Coronary artery (tissue), 2 donors: ENCODE results near the gene PPFIBP2.
A peak's percentile ranks its signal among the peaks of the same experiment; 100 is the strongest.

Experiments
- DNase-seq: peaks from one replicate; pipeline ENCODE4 v3.0.0-alpha.2; 2017; ENCODE audit warnings: low spot score
- H3K27ac ChIP-seq, 2 donors: fragments of 200-600 bp; sonication (generic); one replicate each; pipeline ENCODE4 v1.5.1; 2016 to 2019
- H3K4me3 ChIP-seq: fragments of 200-600 bp; sonication (generic); 2 replicates; pipeline ENCODE4 v1.5.1; 2016; ENCODE audit warnings: mild to moderate bottlenecking, moderate library complexity
- TF ChIP-seq, protein P1 (sequence below): fragments of 200-600 bp; sonication (generic); IDR thresholded peaks from one replicate; pipeline ENCODE4 v1.5.1; 2019; ENCODE audit warnings: antibody characterized with exemption

The PPFIBP2 gene

DNA sequence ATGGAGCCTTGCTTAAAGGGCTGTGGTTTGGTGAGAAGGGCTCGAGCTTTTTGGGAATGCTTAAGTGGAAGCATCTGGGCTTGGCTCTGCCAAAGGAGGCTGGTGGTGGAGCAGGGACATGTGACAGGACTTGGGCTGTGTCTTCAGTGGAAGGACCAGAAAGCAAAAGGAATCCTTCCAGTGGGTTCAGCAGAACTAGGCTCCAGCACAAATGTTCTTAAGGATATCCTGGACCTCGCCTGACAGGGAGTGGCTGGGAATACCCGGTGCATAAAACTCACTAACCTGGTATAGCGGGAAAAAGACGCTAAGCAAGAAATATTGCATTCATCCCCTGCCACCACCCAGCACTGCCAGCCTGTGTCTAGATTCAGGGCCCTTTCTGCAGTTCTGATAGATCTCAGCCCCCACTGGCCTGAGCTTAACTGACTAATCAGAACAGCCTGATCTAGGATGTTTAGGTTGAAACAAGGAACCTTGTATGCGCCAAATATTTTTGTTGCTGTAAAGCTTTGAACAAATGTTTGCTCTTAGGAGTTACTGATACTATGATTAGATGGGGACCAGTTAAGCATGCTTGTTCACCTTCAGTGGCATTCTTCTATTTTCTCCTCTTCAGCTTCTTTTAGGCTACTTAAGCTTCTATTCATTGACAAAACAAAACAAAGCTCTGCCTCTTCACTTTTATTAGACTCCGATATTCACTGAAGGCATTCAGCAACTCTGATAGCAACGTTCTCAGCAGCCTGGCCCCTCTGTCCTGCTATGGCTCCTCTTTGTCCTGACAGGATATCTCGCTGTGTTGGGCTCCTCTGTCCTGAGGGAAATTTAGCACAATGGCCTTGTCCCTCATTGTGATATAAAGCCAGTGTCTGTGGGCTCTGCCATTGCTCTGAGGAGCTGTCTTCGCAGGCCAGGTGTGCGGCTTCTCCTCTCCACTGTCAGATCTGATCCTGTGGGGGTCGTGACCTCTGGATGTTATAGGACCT lies 25.0 kb downstream of the PPFIBP2 start:
- H3K4me3 ChIP-seq: no peak overlapping the region
- TF ChIP-seq, protein P1, sequence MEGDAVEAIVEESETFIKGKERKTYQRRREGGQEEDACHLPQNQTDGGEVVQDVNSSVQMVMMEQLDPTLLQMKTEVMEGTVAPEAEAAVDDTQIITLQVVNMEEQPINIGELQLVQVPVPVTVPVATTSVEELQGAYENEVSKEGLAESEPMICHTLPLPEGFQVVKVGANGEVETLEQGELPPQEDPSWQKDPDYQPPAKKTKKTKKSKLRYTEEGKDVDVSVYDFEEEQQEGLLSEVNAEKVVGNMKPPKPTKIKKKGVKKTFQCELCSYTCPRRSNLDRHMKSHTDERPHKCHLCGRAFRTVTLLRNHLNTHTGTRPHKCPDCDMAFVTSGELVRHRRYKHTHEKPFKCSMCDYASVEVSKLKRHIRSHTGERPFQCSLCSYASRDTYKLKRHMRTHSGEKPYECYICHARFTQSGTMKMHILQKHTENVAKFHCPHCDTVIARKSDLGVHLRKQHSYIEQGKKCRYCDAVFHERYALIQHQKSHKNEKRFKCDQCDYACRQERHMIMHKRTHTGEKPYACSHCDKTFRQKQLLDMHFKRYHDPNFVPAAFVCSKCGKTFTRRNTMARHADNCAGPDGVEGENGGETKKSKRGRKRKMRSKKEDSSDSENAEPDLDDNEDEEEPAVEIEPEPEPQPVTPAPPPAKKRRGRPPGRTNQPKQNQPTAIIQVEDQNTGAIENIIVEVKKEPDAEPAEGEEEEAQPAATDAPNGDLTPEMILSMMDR: no peak
- H3K27ac ChIP-seq: peak overlapping the region in 1 of 2 donors; percentile 44
- DNase-seq: no peak

DNA sequence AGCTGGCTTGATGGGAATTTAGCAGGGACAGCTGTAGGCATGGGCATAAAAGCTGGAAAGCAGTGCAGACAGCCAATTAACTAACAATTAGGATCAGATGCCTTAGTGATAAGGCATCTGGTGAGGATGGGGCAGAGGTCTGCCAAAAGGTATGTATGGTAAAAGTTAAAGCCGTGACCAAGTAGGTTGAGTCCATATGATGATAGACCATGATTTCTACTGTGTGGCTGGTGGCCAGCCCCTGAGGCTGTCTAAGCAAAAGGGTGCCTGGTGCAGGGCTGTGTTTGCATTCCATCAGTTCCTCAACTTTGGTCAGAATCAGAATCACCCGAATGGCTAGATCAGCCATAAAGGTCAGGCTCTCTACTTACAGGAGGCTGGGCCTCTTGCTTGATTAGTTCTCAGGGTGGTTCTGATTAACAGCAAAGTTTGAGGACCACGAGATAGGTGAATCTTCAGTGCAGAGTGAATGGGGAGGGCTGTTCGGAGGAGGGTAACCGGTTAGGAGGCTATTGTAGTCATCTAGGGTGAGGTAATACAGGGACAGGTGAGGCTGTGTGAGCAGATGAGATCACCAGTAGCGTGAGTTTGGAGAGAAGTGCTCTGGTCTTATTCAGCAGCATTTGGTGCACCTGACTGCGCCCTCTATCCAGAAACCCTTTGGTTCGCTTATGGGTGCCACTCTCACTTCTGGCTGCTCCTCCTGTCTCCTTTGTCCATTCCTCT lies 27.2 kb downstream of the PPFIBP2 start:
- DNase-seq: no peak
- Histone ChIP-seq H3K4me3 (no peak overlapping the region), H3K27ac (no peak overlapping the region)
- TF ChIP-seq, protein P1: no peak

DNA sequence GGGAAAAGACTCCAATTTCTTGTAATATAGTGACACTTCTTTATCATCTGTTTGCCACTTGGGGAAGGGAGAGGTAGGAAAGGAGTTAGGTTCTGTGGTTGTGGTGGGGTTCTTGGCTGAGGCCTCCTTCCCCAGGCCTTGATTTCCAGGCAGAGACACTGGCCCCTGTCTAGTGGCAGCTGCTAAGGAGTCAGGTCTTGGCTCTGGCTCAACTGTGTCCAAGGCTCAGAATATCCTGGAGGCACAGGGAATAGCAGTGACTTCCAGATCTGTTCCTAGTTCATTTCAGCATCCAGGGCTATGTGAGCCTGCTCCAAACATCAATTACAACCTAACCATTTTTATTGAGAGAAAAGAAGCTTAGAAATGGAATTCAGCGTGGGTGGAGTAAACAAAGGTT lies 29.5 kb downstream of the PPFIBP2 start:
- DNase-seq: no peak
- Histone ChIP-seq H3K27ac (no peak overlapping the region), H3K4me3 (no peak overlapping the region)
- TF ChIP-seq, protein P1: no peak

DNA sequence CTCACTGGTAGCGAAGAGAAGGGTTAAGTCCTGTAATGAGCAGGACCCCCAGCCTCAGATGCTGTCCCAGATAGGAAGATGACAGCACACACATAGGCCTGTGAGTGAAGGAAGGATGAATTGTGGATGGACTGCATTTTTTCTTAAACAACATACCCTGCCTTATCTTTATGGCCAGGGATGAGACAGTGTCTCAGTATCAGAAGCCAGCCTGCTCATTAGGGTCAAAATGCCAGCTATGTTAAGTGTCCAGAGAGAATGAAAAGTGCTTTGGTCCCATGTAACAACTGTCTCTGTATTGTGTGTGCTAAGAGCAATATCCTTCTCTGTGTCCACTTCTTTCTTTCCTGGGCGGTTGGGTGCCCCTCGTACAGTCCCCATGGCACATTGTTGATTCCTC lies 30.2 kb downstream of the PPFIBP2 start:
- peak; percentile 40 for DNase-seq
- Histone ChIP-seq H3K27ac (no peak overlapping the region), H3K4me3 (no peak overlapping the region)
- TF ChIP-seq, protein P1: no peak

DNA sequence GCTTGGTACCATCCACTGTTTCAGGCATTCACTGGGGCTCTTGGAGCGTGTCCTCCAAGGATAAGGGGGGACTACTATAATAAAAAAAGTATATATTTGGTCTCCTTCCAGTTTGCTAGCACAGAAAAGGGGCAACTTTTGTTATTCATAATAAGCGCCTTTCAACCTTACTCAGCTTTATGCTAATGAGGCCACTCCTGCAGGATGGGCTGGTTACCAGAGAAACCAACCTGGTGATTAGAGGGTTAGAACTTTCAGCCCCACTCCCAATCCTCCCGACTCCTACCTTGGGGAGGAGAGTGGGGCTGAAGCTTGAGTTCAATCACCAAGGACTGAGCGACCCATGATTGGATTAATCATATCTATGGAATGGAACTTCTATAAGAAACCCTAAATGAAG lies 31.8 kb downstream of the PPFIBP2 start:
- H3K4me3 ChIP-seq: no peak overlapping the region
- DNase-seq: peak; percentile 55
- TF ChIP-seq, protein P1: no peak
- no peak overlapping the region for H3K27ac ChIP-seq

DNA sequence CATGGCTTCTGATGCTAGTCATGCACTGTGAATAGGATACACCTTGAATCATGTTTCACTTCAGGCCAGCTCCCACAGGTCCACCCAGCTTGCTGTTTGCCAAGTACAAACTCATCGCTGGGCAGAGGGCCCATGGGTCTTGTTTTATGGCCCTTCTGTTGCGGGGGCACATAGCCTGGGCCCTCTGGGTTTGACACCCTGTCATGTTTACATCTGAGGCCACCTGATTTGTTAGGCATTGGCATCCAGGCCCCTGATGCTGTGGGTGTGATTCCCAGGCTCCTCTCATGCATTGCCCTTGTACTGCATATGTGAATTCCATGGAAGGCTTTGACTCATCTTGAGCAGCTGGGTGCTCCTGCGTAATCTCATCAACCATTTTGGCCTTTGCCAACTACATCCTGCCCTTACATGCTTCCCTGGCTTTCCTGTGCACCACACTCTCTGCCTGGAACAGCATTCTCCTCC lies 32.6 kb downstream of the PPFIBP2 start:
- peak; percentile 28 for DNase-seq
- Histone ChIP-seq H3K27ac (no peak overlapping the region), H3K4me3 (no peak overlapping the region)
- TF ChIP-seq, protein P1: no peak
